Measurements from ENCODE around the gene CAMLG.
"Not testable (repeated sequence)": the region's sequence is repeated elsewhere in the genome, so short reads cannot be mapped to it uniquely, and the experiment has no call there.

CAMLG gene

GRCh38 chr5:134767528-134768291, 29.4 kb downstream of the CAMLG start:
- intact Hi-C loops (cut with DNase I); DNase-seq: not testable (repeated sequence)

DNA sequence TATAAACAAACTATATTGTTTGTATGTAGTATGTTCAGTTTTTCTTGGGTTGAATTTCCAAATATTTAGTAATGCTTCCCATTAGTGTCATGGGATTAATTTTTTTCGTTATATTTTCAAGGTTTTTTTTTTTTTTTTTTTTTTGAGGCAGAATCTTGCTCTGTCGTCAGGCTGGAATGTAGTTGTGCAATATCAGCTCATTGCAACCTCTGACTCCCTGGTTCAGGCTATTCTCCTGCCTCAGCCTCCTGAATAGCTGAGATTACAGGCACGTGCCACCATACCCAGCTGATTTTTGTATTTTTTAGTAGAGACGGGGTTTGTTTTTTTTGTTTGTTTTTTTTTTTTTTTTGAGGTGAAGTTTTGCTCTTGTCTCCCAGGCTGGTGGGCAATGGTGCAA, 30.9 kb downstream of the CAMLG start:
- DNase-seq = no peak
- intact Hi-C loops (cut with DNase I) = no loop called here

DNA sequence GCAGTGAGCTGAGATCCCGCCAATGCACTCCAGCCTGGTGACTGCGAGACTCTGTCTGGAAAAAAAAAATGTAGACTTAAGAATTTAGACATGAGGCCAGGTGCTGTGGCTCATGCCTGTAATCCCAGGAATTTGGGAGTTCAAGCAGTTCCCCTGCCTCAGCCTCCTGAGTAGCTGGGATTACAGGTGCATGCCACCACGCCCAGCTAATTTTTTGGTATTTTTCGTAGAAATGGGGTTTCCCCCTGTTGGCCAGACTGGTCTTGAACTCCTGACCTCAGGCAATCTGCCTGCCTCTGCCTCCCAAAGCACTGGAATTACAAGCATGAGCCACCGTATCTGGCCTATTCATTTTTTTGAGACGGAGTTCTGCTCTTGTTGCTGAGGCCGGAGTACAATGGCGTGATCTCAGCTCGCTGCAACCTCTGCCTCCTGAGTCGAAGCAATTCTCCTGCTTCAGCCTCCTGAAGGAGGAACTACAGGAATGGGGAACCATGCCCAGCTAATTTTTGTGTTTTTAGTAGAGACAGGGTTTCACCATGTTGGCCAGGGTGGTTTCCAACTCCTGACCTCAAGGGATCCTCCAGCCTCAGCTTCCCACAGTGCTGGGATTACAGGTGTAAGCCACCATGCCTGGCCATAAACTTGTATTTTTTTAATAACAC, 34.2 kb downstream of the CAMLG start:
- DNase-seq = no peak
- intact Hi-C loops (cut with DNase I) = no loop called here

- intact Hi-C loops (cut with DNase I) = no loop called here
- DNase-seq = no peak
Observed at GRCh38 chr5:134777366-134777765, 39.0 kb downstream of the CAMLG start.

DNA sequence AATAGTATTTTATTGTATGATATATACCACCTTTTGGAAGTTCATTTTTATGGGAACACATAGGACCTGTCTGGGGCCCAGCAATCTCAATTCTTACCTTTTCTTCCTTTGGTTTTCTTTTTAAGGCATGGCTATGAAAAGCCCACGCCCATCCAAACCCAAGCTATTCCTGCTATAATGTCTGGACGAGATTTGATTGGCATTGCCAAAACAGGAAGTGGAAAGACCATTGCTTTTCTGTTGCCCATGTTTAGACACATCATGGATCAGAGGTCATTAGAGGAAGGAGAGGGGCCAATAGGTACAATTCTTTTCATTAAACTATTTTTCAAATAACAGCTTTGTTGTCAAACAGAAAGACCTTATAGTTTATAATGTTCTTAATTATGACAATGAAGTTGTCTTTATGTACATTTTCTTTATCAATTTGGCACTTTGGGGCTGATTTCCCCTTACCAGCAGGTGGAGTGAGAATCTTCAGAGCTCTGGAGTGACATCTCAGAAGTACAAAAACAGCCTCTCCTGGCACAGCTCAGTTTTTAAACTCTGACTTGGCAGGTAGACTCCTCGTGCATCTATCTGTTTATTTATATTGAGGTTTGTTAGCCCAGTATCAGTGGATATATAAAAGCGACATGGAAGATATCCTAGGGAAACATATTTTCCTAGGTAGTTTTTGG, 46.0 kb downstream of the CAMLG start:
- intact Hi-C loops (cut with DNase I) = no loop called here
- DNase-seq = no peak

DNA sequence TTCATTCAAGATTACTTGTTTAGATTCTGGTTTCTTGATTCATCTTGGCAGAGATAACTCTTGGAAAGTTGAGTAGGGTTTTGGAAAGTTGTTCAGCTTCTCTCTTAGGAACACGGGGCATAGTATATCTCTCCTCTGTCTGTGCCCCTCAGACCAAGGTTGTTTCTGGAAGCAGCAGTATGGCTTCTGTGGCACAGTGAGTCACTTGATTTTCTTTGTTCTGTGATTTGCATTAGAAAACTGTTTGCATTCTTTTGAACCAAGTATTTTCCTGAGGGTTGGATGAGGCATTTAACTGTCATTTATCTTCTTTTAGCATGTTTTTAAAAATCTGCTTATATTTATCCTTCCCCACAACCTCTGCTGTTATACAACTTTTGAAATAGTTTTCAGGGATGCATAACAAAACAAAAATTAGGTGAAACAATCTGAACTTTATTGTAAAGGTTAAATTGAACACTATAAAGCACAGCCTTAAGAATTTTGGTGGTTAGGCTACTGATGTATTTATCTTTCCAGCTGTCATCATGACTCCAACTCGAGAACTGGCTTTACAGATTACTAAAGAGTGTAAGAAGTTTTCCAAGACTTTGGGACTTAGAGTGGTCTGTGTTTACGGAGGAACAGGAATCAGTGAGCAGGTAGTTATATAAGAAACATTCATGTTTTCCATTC, 46.7 kb downstream of the CAMLG start:
- intact Hi-C loops (cut with DNase I) = no loop called here
- DNase-seq = no peak

- intact Hi-C loops (cut with DNase I) = no loop called here
- no peak for DNase-seq
Observed at GRCh38 chr5:134787692-134788091, 49.3 kb downstream of the CAMLG start.

GRCh38 chr5:134791580-134791979, 53.2 kb downstream of the CAMLG start:
- intact Hi-C loops (cut with DNase I) = no loop called here
- DNase-seq = no peak

GRCh38 chr5:134792286-134792685, 53.9 kb downstream of the CAMLG start:
- intact Hi-C loops (cut with DNase I) = no loop called here
- DNase-seq = no peak

DNA sequence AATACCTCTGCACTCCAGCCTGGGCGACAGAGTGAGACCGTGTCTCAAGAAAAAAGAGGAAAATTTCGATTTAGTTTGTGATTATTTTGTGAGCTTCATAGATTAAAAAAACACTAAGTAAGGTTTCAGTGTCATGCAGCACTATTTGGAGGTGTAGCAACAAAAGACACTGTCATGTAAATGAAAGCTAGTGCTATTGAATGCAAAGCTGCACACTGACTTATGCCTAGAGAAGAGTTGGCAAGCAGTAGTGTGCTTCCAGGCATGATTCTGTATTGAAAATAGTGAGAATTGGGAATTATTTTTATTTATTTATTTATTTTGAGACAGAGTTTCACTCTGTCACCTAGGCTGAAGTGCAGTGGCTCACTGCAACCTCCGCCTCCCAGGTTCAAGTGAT, 54.8 kb downstream of the CAMLG start:
- intact Hi-C loops (cut with DNase I) = no loop called here

GRCh38 chr5:134794082-134794481, 55.7 kb downstream of the CAMLG start:
- DNase-seq = no peak
- intact Hi-C loops (cut with DNase I) = no loop called here

More for the DNA sequence above, 54.8 kb downstream of the CAMLG start:
- DNase-seq = no peak

GRCh38 chr5:134794819-134795218, 56.5 kb downstream of the CAMLG start:
- no peak for DNase-seq
- intact Hi-C loops (cut with DNase I) = no loop called here

GRCh38 chr5:134798468-134798867, 60.1 kb downstream of the CAMLG start:
- intact Hi-C loops (cut with DNase I) = no loop called here
- DNase-seq = no peak
